Measurements from ENCODE around the gene GCSAML.

The GCSAML gene

GRCh38 chr1:247574236-247574635 is 25.3 kb downstream of the GCSAML start:
- DNase-seq (ENCODE audit: low read depth in 2 of 2), result no peak

GRCh38 chr1:247574664-247575063 is 25.7 kb downstream of the GCSAML start:
- no peak for DNase-seq (ENCODE audit: low read depth in 2 of 2)

- DNase-seq (ENCODE audit: low read depth in 2 of 2), result no peak
Observed at GRCh38 chr1:247576514-247576913, 27.6 kb downstream of the GCSAML start.

GRCh38 chr1:247578946-247579460 is 30.1 kb downstream of the GCSAML start:
- DNase-seq (ENCODE audit: low read depth in 2 of 2), result no peak

- no peak for DNase-seq (ENCODE audit: low read depth in 2 of 2)
Observed at GRCh38 chr1:247588060-247588459, 39.1 kb downstream of the GCSAML start, which contains the start of gene OR2G2. Gene OR2G2, plus strand, starts transcription at chr1:247588360. Its CDS starts 0 bp downstream, at chr1:247588360.

- DNase-seq (ENCODE audit: low read depth in 2 of 2), result no peak
Observed at GRCh38 chr1:247605286-247605685, 56.4 kb downstream of the GCSAML start, which contains the start of gene OR2G3. Gene OR2G3, plus strand, starts transcription at chr1:247605586. Its CDS starts 0 bp downstream, at chr1:247605586.

GRCh38 chr1:247613405-247613804 is 64.5 kb downstream of the GCSAML start:
- DNase-seq (ENCODE audit: low read depth in 2 of 2), result no peak

GRCh38 chr1:247614625-247615024 is 65.7 kb downstream of the GCSAML start:
- DNase-seq (ENCODE audit: low read depth in 2 of 2), result no peak
